Ovary (tissue), 3 donors: Measurements from ENCODE around the gene TRIM73.
"Not testable (repeated sequence)": the region's sequence is repeated elsewhere in the genome, so short reads cannot be mapped to it uniquely, and the experiment has no call there.

ENCODE experiments used
- CTCF ChIP-seq, 3 donors: fragments of 450-650 bp in 2 of 3; fragments of 200-600 bp in 1 of 3; IDR thresholded peaks; one replicate each; pipeline versions ENCODE4 v1.5.1 to v1.8.0; 2016 to 2022; ENCODE audit warnings: antibody characterized with exemption in 3 of 3, mild to moderate bottlenecking in 1 of 3
- EP300 ChIP-seq: sonication (generic); formaldehyde crosslinking; IDR thresholded peaks from one replicate; pipeline ENCODE4 v1.6.1; 2017; ENCODE audit warnings: antibody characterized with exemption
- POLR2A ChIP-seq: fragments of 450-650 bp; IDR thresholded peaks from one replicate; pipeline ENCODE4 v1.6.1; 2017; ENCODE audit warnings: antibody characterized with exemption, mild to moderate bottlenecking, moderate library complexity
- donor health status: DM: no; HTN: no; CAD: no.

- TF ChIP-seq CTCF (IDR thresholded peaks at IDR 0.05); EP300; POLR2A: not testable (repeated sequence)
Measured at GRCh38 chr7:75359542-75359848, 35.9 kb upstream of the TRIM73 start.
